ENCODE results near the gene SPEG. TPM values are rescaled to one million over a fixed set of nuclear protein-coding genes. Genes with fewer than 3 reads are reported as not detected.

Gene SPEG
- total RNA-seq, 4 donors from 2014 or later = 6.7 to 10.2 (median 8.1) TPM

DNA sequence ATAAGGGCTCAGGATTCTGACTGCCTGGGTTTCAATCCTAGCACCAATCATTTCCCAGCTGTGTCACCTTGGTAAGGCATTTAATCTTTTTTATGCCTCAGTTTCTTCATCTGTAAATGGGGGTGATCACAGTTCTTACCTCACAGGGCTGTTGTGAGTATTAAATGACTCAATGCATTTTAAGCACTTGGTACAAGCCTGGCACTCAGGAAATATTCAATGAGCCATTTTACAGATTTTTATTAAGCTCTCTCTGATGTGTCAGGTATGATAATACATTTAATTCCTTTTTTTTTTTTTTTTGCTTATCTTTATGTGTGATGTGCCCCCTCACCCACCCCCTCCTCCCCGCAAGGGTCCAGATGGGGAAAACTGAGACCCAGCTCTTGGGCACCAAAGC is 12.0 kb downstream of the SPEG start:
- H3K27me3 ChIP-seq = peaks cover 0 to 85% of the 10 kb centered on the region in 2 donors
- TF ChIP-seq POLR2A (IDR thresholded peaks at IDR 0.05) (no peak), EP300 (IDR thresholded peaks at IDR 0.05) (no peak)
- TF ChIP-seq, protein P1, sequence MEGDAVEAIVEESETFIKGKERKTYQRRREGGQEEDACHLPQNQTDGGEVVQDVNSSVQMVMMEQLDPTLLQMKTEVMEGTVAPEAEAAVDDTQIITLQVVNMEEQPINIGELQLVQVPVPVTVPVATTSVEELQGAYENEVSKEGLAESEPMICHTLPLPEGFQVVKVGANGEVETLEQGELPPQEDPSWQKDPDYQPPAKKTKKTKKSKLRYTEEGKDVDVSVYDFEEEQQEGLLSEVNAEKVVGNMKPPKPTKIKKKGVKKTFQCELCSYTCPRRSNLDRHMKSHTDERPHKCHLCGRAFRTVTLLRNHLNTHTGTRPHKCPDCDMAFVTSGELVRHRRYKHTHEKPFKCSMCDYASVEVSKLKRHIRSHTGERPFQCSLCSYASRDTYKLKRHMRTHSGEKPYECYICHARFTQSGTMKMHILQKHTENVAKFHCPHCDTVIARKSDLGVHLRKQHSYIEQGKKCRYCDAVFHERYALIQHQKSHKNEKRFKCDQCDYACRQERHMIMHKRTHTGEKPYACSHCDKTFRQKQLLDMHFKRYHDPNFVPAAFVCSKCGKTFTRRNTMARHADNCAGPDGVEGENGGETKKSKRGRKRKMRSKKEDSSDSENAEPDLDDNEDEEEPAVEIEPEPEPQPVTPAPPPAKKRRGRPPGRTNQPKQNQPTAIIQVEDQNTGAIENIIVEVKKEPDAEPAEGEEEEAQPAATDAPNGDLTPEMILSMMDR (IDR thresholded peaks at IDR 0.05) = no peak
- H3K36me3 ChIP-seq = no peaks in the 10 kb centered on the region
- H3K4me1 ChIP-seq = peaks cover 0 to 26% (median 2%) of the 10 kb centered on the region in 4 donors
- no peak overlapping the region for H3K4me3 ChIP-seq
- no peaks in the 10 kb centered on the region for H3K9me3 ChIP-seq
- no peak for DNase-seq (ENCODE audit: low spot score in 2 of 2)
- no peak overlapping the region for H3K27ac ChIP-seq
- WGBS, 2 donors = 67 to 82% methylated on average over 1 of the region's 1 CpG

DNA sequence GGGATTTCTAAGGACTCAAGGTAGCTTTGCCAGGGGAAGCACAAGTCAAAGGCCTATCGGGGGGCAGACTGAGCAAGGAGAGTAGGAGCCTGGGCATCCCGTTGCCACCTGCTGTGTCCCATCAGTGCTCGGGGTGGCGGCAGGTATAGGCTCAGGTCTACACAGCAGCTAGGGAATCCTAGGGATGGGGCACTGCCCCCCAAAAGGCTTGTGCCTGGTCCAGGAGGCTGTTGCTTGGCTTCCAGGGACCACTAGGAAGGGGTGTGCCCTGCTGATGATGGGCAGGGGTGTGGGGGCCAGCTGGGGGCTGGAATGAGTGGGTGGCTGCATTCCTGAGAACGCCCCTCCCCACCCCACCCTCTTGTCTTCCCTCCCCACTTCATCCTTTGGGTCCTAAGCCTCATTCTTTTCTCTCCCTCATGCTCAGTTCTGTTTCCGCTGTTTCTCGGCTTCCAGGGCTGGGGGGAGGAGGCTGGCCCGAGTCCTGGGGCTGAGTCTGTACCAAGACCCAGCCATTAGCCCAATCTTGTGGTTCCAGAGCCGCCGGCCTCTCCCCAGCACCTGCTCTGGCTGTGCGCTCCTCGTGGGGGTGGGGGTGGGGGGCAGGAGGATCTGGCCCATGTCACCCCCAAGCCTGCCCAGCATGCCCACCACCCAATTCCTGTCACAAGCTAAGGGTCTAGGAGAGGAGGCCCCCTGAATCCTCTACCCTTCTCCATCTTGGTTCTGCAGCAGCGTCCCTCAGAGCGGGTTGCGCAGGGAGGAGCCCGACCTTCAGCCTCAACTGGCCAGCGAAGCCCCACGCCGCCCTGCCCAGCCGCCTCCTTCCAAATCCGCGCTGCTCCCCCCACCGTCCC is 12.8 kb downstream of the SPEG start:
- Histone ChIP-seq H3K27ac (no peak overlapping the region), H3K4me3 (no peak overlapping the region), H3K9me3 (no peaks in the 10 kb centered on the region), H3K4me1 (peaks cover 0 to 19% (median 0%) of the 10 kb centered on the region in 4 donors), H3K36me3 (no peaks in the 10 kb centered on the region), H3K27me3 (peaks cover 0 to 79% of the 10 kb centered on the region in 2 donors)
- TF ChIP-seq POLR2A (IDR thresholded peaks at IDR 0.05) (no peak), EP300 (IDR thresholded peaks at IDR 0.05) (no peak)
- TF ChIP-seq, protein P1 (IDR thresholded peaks at IDR 0.05) = no peak
- 48 to 51% methylated on average over 12 to 21 of the region's 23 CpGs for WGBS, 2 donors
- no peak for DNase-seq (ENCODE audit: low spot score in 2 of 2)

GRCh38 chr2:219448099-219448775 is 13.6 kb downstream of the SPEG start:
- H3K36me3 ChIP-seq = no peaks in the 10 kb centered on the region
- no peaks in the 10 kb centered on the region for H3K9me3 ChIP-seq
- H3K4me1 ChIP-seq = peaks cover 0 to 19% (median 0%) of the 10 kb centered on the region in 4 donors
- TF ChIP-seq POLR2A (IDR thresholded peaks at IDR 0.05) (no peak), EP300 (IDR thresholded peaks at IDR 0.05) (no peak)
- TF ChIP-seq, protein P1 (IDR thresholded peaks at IDR 0.05) = no peak
- no peak for DNase-seq (ENCODE audit: low spot score in 2 of 2)
- peaks cover 0 to 72% of the 10 kb centered on the region in 2 donors for H3K27me3 ChIP-seq
- H3K27ac ChIP-seq = no peak overlapping the region
- peak overlapping the region in 1 of 4 donors; percentile 30 for H3K4me3 ChIP-seq
- 35 to 37% methylated on average over 53 to 75 of the region's 88 CpGs for WGBS, 2 donors

DNA sequence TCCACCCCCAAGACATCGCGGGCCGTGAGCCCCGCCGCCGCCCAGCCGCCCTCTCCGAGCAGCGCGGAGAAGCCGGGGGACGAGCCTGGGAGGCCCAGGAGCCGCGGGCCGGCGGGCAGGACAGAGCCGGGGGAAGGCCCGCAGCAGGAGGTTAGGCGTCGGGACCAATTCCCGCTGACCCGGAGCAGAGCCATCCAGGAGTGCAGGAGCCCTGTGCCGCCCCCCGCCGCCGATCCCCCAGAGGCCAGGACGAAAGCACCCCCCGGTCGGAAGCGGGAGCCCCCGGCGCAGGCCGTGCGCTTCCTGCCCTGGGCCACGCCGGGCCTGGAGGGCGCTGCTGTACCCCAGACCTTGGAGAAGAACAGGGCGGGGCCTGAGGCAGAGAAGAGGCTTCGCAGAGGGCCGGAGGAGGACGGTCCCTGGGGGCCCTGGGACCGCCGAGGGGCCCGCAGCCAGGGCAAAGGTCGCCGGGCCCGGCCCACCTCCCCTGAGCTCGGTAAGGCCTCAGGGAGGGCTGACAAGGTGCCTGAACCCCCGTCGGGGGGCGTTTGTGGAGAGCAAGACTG is 14.2 kb downstream of the SPEG start:
- peak overlapping the region in 1 of 4 donors; percentile 30 for H3K4me3 ChIP-seq
- peaks cover 0 to 68% of the 10 kb centered on the region in 2 donors for H3K27me3 ChIP-seq
- WGBS, 2 donors = 25 to 38% methylated on average over 18 to 48 of the region's 51 CpGs
- H3K9me3 ChIP-seq = no peaks in the 10 kb centered on the region
- H3K36me3 ChIP-seq = no peaks in the 10 kb centered on the region
- DNase-seq (ENCODE audit: low spot score in 2 of 2) = no peak
- no peak for TF ChIP-seq EP300 (IDR thresholded peaks at IDR 0.05)
- H3K27ac ChIP-seq = no peak overlapping the region
- peaks cover 0 to 25% (median 0%) of the 10 kb centered on the region in 4 donors for H3K4me1 ChIP-seq

DNA sequence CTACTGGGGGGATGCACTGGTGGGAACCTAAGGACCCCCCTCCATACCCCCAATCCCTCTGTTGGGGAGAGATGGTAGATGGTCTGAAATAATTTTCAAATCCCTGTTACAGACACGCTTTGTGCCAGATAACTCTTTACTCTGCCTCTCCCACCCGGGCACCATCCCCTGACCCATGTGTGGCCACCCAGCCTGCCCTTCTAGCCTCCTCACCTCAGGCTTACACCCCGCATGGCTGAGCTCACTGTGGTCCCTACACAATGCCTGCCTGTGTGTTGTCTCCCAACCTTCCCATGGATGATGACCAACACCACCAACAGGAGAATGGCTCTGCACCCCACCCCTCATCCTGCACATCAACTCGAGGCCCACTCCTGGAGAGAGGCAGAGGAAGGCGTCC is 15.0 kb downstream of the SPEG start:
- TF ChIP-seq POLR2A (IDR thresholded peaks at IDR 0.05) (no peak), EP300 (IDR thresholded peaks at IDR 0.05) (no peak)
- TF ChIP-seq, protein P1 (IDR thresholded peaks at IDR 0.05) = no peak
- Histone ChIP-seq H3K27me3 (peaks cover 0 to 66% of the 10 kb centered on the region in 2 donors), H3K9me3 (no peaks in the 10 kb centered on the region), H3K36me3 (no peaks in the 10 kb centered on the region), H3K4me1 (peaks cover 0 to 28% (median 0%) of the 10 kb centered on the region in 4 donors), H3K4me3 (no peak overlapping the region), H3K27ac (no peak overlapping the region)
- DNase-seq (ENCODE audit: low spot score in 2 of 2) = no peak
- WGBS, 2 donors = 82 to 92% methylated on average over 5 of the region's 5 CpGs

Measured in tibial nerve (tissue), 4 donors.